Hair follicle dermal papilla cell (primary cell): ENCODE measurements around the gene AMFR. TPM values are rescaled to one million over a fixed set of nuclear protein-coding genes. Genes with fewer than 3 reads are reported as not detected.

ENCODE experiments used
- total RNA-seq: library from RNA; depleted of rRNA; stranded (reverse); fragments of >200 nt; gene quantifications from 2 replicates; pipeline ENCODE4 v1.2.3, GENCODE V29; 2012

The AMFR gene
- total RNA-seq = 240 and 294 TPM in 2 replicates

DNA sequence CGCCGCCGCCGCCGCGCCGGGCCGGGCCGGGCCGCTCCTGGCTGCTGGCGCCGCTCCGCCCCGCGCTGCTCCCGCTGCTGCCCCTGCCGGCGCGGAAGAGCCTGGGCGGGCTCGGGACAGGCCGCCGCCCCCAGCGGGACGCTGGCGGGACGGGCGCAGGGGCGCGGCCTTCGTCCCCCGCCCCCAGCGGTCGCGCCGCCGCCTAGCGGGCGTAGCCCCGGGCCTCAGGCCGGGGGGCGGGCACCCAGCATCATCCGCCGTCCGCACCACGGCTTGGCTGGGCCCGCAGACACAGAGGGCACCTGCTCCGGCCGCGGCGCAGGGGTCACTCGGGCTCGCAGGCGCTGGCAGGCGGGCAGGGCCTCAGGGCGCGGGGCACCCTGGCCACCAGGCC is at the start of gene AMFR:
Gene AMFR, minus strand, starts transcription at position 107 of the 394 bp plus-strand sequence. CDS start 218 bp downstream, outside the sequence.

DNA sequence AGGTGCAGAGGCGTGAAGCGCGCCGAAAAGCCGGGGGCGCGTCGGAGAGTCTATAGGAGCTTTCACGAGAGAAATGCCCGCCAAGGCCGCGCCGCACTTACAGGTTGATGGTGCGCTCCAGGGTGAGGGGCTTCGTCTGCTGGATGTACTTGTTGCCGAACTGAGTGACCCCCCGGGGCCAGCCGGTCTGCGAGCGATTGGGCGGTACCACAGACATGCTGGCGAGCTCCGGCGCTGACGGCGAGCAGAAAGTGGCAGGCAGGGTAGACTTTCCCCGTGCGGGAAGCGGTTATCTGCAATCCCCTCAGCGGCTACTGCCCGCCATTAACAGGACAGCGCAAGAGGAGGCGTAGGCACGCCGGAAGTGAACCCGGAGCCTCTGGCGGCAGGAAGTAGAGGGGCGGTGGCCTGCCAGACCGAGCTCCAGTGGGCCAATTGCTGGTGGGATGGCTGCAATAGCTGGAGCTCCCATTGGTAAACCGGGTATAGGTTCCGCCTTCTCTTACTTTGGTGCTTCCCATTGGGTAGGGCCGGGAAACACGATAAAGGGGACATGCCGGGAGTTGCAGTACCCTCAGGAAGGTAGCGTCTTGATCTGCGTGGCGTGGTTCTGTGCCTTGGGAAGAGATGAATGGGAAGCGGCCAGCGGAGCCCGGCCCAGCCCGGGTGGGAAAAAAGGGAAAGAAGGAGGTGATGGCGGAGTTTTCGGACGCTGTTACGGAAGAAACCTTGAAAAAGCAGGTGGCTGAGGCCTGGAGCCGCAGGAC is 25.8 kb upstream of the AMFR start, which contains the start of the genes NUDT21 and OGFOD1:
Gene NUDT21, minus strand, starts transcription at position 347 of the 767 bp plus-strand sequence. Its CDS starts 130 bp downstream, at position 217.
Gene OGFOD1, plus strand, starts transcription at position 569 of the 767 bp plus-strand sequence. Its CDS starts 59 bp downstream, at position 628.

Other genes with a start within 250 kb of the AMFR start
- 0.12 and 0.32 TPM in 2 replicates for gene GNAO1, start 234.1 kb downstream of the AMFR start, total RNA-seq
- gene NUDT21, start 25.8 kb upstream of the AMFR start, total RNA-seq = 58.4 and 60.5 TPM in 2 replicates
- 81.3 and 121 TPM in 2 replicates for gene OGFOD1, start 26.0 kb upstream of the AMFR start, total RNA-seq
- gene BBS2, start 94.5 kb upstream of the AMFR start, total RNA-seq = 60.7 and 61.8 TPM in 2 replicates
- not detected in 2 replicates for gene MT4, start 139.5 kb upstream of the AMFR start, total RNA-seq
- not detected in 2 replicates for gene MT3, start 164.0 kb upstream of the AMFR start, total RNA-seq
- gene MT2A, start 183.0 kb upstream of the AMFR start, total RNA-seq = 5.6 and 7.5 TPM in 2 replicates
- gene MT1E, start 200.2 kb upstream of the AMFR start, total RNA-seq = 16.6 and 18.0 TPM in 2 replicates
- gene MT1M, start 207.1 kb upstream of the AMFR start, total RNA-seq = 0.81 and 1.6 TPM in 2 replicates
- not detected in 2 replicates for gene MT1A, start 213.1 kb upstream of the AMFR start, total RNA-seq
- gene MT1B, start 226.3 kb upstream of the AMFR start, total RNA-seq = not detected in 2 replicates
- gene MT1F, start 232.4 kb upstream of the AMFR start, total RNA-seq = 0.16 TPM in 1 of 2 replicates, not detected in the other
- gene MT1G, start 242.5 kb upstream of the AMFR start, total RNA-seq = not detected in 2 replicates
- not detected in 2 replicates for gene MT1H, start 244.3 kb upstream of the AMFR start, total RNA-seq